ENCODE results near the gene TRMT1. TPM values are rescaled to one million over a fixed set of nuclear protein-coding genes. Genes with fewer than 3 reads are reported as not detected.
A peak's percentile ranks its signal among the peaks of the same experiment; 100 is the strongest.

The TRMT1 gene
- total RNA-seq, 1 experiment from 2014 or later, result 52.0 TPM

- TF ChIP-seq POLR2AphosphoS5 (IDR thresholded peaks at IDR 0.05; ENCODE audit: low read depth, low read length) (no peak), TCF7L2 (IDR thresholded peaks at IDR 0.05; ENCODE audit: low read depth, low read length) (no peak), SIN3A (IDR thresholded peaks at IDR 0.05; ENCODE audit: borderline replicate concordance, insufficient read depth, low read depth, low read length) (no peak)
- TF ChIP-seq, protein P1, sequence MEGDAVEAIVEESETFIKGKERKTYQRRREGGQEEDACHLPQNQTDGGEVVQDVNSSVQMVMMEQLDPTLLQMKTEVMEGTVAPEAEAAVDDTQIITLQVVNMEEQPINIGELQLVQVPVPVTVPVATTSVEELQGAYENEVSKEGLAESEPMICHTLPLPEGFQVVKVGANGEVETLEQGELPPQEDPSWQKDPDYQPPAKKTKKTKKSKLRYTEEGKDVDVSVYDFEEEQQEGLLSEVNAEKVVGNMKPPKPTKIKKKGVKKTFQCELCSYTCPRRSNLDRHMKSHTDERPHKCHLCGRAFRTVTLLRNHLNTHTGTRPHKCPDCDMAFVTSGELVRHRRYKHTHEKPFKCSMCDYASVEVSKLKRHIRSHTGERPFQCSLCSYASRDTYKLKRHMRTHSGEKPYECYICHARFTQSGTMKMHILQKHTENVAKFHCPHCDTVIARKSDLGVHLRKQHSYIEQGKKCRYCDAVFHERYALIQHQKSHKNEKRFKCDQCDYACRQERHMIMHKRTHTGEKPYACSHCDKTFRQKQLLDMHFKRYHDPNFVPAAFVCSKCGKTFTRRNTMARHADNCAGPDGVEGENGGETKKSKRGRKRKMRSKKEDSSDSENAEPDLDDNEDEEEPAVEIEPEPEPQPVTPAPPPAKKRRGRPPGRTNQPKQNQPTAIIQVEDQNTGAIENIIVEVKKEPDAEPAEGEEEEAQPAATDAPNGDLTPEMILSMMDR (IDR thresholded peaks at IDR 0.05), result no peak
- TF ChIP-seq, protein P2, sequence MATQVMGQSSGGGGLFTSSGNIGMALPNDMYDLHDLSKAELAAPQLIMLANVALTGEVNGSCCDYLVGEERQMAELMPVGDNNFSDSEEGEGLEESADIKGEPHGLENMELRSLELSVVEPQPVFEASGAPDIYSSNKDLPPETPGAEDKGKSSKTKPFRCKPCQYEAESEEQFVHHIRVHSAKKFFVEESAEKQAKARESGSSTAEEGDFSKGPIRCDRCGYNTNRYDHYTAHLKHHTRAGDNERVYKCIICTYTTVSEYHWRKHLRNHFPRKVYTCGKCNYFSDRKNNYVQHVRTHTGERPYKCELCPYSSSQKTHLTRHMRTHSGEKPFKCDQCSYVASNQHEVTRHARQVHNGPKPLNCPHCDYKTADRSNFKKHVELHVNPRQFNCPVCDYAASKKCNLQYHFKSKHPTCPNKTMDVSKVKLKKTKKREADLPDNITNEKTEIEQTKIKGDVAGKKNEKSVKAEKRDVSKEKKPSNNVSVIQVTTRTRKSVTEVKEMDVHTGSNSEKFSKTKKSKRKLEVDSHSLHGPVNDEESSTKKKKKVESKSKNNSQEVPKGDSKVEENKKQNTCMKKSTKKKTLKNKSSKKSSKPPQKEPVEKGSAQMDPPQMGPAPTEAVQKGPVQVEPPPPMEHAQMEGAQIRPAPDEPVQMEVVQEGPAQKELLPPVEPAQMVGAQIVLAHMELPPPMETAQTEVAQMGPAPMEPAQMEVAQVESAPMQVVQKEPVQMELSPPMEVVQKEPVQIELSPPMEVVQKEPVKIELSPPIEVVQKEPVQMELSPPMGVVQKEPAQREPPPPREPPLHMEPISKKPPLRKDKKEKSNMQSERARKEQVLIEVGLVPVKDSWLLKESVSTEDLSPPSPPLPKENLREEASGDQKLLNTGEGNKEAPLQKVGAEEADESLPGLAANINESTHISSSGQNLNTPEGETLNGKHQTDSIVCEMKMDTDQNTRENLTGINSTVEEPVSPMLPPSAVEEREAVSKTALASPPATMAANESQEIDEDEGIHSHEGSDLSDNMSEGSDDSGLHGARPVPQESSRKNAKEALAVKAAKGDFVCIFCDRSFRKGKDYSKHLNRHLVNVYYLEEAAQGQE (IDR thresholded peaks at IDR 0.05; ENCODE audit: insufficient read depth in 1 of 2, low read depth in 2 of 2, low read length in 1 of 2), result no peak
- H3K4me1 ChIP-seq (ENCODE audit: control insufficient read depth, insufficient read depth, low read length), result no peaks in the 10 kb centered on the region
- intact Hi-C loops (cut with micrococcal nuclease; ENCODE audit: unreplicated experiment) (no loop called here), in situ Hi-C loops (cut with HindIII; ENCODE audit: low pct_unique_long_range_greater_than_20kb, low sequenced_read_pairs) (no loop called here)
- CTCF ChIA-PET, result no interaction called here
- POLR2A ChIA-PET, result no interaction called here
- no peak overlapping the region for H3K27ac ChIP-seq (ENCODE audit: low read length)
- H3K27me3 ChIP-seq (ENCODE audit: control insufficient read depth, insufficient read depth, low read length), result no peaks in the 10 kb centered on the region
- H3K36me3 ChIP-seq (ENCODE audit: control insufficient read depth, insufficient read depth, low read length), result no peaks in the 10 kb centered on the region; the same call in 1 of the 2 replicates
- BruUV-seq (replicated peaks), result TSS peak; percentile 51
- DNase-seq (ENCODE audit: low read depth, low spot score) (no peak), ATAC-seq (no peak)
- no peaks in the 10 kb centered on the region for H3K9me3 ChIP-seq (ENCODE audit: control insufficient read depth, insufficient read depth, low read depth, low read length)
- H3K4me3 ChIP-seq (ENCODE audit: low read depth in 2 of 2, low read length in 2 of 2), result no peak overlapping the region
These were observed 21.8 kb upstream of the TRMT1 start for GRCh38 chr19:13138171-13138915.

GRCh38 chr19:13137290-13137794, 20.8 kb upstream of the TRMT1 start:
- Histone ChIP-seq H3K4me1 (ENCODE audit: control insufficient read depth, insufficient read depth, low read length) (no peaks in the 10 kb centered on the region), H3K4me3 (ENCODE audit: low read depth in 2 of 2, low read length in 2 of 2) (no peak overlapping the region), H3K36me3 (ENCODE audit: control insufficient read depth, insufficient read depth, low read length) (no peaks in the 10 kb centered on the region; the same call in 1 of the 2 replicates), H3K9me3 (ENCODE audit: control insufficient read depth, insufficient read depth, low read depth, low read length) (no peaks in the 10 kb centered on the region), H3K27ac (ENCODE audit: low read length) (no peak overlapping the region), H3K27me3 (ENCODE audit: control insufficient read depth, insufficient read depth, low read length) (no peaks in the 10 kb centered on the region)
- DNase-seq (ENCODE audit: low read depth, low spot score) (no peak), ATAC-seq (no peak)
- intact Hi-C loops (cut with micrococcal nuclease; ENCODE audit: unreplicated experiment) (no loop called here), in situ Hi-C loops (cut with HindIII; ENCODE audit: low pct_unique_long_range_greater_than_20kb, low sequenced_read_pairs) (no loop called here)
- POLR2A ChIA-PET, result no interaction called here
- BruUV-seq (replicated peaks), result no TSS peak
- TF ChIP-seq POLR2AphosphoS5 (IDR thresholded peaks at IDR 0.05; ENCODE audit: low read depth, low read length) (no peak), SIN3A (IDR thresholded peaks at IDR 0.05; ENCODE audit: borderline replicate concordance, insufficient read depth, low read depth, low read length) (no peak)
- TF ChIP-seq, protein P1 (IDR thresholded peaks at IDR 0.05), result no peak
- TF ChIP-seq, protein P2 (IDR thresholded peaks at IDR 0.05; ENCODE audit: insufficient read depth in 1 of 2, low read depth in 2 of 2, low read length in 1 of 2), result no peak
- CTCF ChIA-PET, result no interaction called here

Data from Panc1 (cell line).